NCI-H2081 treated with DMSO at 0.1 percent for 48 hours (cell line): ENCODE results near the gene DIP2A.
"Not testable (repeated sequence)": the region's sequence is repeated elsewhere in the genome, so short reads cannot be mapped to it uniquely, and the experiment has no call there.

Experiments
- DNase-seq: peaks from one replicate; lab custom pipeline; 2025; lab: John Stamatoyannopoulos, UW

The DIP2A gene

GRCh38 chr21:46555678-46556077, 97.0 kb downstream of the DIP2A start:
- no peak for DNase-seq

- DNase-seq, result no peak
These were observed 98.1 kb downstream of the DIP2A start for GRCh38 chr21:46556802-46557201.

GRCh38 chr21:46557469-46557868, 98.8 kb downstream of the DIP2A start:
- DNase-seq, result no peak

DNA sequence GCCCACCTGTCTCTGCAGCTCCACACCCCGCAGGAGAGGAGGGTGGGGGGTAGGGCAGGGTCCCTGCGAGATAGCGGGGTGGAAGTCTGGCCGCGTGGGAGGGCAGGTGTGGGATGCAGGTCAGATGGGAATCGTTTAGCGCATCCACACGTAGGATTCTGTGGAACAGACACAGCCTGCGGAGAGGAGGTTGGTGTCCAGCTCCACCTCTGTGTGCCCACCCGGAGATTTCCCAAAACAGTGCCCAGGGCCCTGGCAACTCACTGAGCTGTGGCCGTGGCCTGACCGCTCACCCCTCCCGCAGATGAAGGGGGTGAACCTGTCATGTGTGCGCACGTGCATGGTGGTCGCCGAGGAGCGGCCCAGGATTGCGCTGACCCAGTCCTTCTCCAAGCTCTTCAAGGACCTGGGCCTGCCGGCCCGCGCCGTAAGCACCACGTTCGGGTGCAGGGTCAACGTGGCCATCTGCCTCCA, 99.3 kb downstream of the DIP2A start:
- no peak for DNase-seq

DNA sequence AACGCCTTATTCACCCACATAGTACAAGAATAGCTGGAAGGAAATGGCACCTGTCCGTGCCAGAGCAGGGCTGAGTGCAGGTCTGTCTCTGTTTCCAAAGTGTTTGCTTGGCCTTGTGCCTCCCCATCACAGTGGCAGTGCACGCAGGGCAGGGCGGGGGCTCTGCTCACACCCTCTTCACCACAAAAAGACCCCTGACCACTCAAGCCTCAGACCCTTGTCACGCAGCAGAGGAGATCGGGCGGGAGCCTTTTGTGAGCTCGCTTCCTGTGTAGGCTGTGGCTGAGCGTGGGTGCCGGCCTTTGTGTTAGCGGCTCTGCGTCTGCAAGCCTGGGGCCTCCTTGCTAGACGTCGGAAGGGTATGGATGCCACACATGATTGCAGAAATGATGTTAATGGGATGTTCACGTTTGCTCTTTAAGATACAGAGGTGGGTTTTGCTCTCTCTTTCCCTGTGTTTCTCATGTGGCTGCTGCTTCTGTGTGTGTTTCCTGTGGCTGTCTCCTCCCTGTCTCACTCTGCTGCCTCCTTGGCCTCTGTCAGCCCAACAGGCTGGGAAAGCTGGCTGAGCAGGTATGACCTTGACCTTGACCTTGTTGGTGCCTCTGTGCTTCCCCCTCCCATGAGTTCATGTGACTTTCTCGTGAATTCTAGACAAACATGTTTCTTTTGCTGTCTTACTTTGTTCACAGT, 100.7 kb downstream of the DIP2A start:
- DNase-seq, result no peak

- DNase-seq, result no peak
These were observed 102.1 kb downstream of the DIP2A start for GRCh38 chr21:46560568-46561444.

- no peak for DNase-seq
These were observed 102.9 kb downstream of the DIP2A start for GRCh38 chr21:46561445-46562090.

DNA sequence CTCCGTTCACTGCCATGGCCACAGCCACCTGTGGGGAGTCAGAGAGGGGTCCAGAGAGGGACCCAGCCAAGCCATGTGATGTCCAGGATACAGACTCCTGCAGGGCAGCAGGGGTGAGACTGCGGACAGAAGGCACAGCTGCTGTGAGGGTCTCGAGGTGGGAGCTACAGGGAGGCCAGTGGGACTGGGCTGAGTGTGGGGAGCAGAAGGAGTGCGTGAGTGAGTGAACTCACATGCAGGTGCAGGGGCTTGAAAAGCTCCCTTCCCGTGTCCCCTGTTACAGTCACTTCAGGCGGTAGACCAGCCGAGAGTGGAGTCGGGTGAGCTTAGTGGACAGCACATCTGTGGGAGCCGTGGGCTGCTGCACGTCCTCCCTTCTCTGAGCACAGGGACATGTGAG, 103.8 kb downstream of the DIP2A start:
- DNase-seq, result no peak

- no peak for DNase-seq
These were observed 104.4 kb downstream of the DIP2A start for GRCh38 chr21:46562964-46563607.

DNA sequence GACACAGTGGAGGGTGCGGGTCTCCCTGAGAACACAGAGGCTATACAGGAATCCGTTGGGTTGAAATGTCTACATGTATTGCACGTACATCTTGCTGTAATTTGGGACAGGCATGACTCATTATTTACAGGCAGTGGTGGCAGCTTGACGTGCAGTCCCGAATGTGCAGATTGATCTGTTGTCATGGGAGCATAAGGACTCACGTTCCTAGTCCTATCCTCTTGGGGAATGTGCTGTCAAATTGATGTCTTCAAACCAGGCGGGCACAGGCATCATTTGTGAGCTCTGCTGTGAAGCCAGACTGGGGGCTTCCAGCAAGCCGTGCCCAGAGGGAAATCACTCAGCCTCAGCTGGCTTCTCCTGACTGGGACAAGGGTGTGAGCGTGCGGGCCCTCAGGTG, 105.7 kb downstream of the DIP2A start:
- no peak for DNase-seq

GRCh38 chr21:46567348-46567747, 108.7 kb downstream of the DIP2A start:
- no peak for DNase-seq

- no peak for DNase-seq
These were observed 109.9 kb downstream of the DIP2A start for GRCh38 chr21:46568562-46568961.

DNA sequence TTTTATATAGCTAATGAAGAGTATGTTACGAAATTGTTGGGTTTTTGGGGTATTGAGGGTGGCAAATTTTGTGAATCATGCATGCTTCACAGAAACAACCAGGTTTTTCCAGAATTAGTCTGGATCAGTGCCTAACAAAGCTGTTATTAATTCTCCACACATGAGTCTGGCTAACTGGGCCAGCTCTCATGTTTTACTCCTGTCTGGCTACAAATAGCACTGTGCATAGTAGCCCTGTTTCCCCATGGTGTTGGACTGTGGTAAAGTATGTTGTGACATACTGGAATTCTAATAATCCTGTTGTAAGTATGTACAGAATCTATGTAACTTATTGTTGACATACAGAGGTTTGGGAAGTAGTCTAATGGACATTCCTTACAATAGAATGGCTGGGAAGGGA, 110.4 kb downstream of the DIP2A start:
- no peak for DNase-seq

GRCh38 chr21:46570119-46570518, 111.4 kb downstream of the DIP2A start:
- DNase-seq, result no peak

DNA sequence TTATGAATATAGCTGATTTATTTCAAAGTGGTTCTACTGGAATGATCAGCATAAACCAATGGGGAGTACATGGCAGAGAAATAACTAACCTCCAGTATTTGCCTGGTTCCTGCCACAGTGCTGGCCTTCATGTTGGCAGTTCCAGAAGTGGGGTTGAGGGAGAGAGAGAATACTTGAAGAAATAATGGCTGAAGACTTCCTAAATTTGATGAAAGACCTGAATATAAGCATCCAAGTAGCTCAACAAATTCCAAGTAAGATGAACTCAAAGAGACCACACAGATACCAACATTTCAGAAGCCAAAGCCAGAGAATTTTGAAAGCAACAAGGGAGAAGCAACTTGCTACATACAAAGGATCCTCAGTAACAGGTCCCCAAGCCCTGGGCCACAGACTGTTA, 111.9 kb downstream of the DIP2A start:
- no peak for DNase-seq

GRCh38 chr21:46572850-46573249, 114.2 kb downstream of the DIP2A start:
- no peak for DNase-seq

DNA sequence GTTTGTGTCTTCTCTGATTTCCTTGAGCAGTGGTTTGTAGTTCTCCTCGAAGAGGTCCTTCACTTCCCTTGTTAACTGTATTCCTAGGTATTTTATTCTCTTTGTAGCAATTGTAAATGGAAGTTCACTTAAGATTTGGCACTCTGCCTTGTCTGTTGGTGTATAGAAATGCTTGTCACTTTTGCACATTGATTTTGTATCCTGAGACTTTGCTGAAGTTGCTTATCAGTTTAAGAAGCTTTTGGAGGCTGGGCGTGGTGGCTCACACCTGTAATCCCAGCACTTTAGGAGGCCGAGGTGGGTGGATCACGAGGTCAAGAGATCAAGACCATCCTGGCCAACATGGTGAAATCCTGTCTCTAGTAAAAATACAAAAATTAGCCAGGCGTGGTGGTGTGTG, 119.1 kb downstream of the DIP2A start:
- DNase-seq, result not testable (repeated sequence)

- not testable (repeated sequence) for DNase-seq
These were observed 120.7 kb downstream of the DIP2A start for GRCh38 chr21:46579394-46579793.

DNA sequence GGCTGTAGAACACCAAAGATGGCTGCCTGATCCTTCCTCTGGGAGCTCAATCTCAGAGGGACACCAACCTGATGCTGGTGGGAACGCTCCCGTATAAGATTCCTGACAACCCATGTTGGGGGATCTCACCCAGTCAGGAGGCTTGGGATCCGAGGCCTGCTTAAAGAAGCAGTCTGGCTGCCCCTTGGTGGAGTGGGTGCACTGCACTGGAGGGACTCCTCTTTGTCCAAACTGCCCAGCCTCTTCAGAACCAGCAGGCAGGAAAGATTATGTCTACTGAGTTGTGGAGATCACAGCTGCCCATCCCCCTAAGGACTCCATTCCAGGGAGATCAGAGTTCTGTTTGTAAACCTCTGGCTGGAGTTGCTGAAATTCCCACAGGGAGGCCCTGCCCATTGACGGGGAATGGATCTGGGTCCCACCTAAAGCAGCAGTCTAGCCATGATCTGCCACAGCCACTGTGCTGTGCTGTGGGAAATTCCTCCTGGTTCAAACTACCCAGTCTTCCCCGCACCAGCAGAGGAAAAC, 123.2 kb downstream of the DIP2A start:
- no peak for DNase-seq

- no peak for DNase-seq
These were observed 126.7 kb downstream of the DIP2A start for GRCh38 chr21:46585191-46585953.

- DNase-seq, result no peak
These were observed 135.6 kb downstream of the DIP2A start for GRCh38 chr21:46594276-46594675.
